Parathyroid adenoma (tissue), 2 donors: ENCODE results near the gene NDUFS3.

Source experiments
- H2AFZ ChIP-seq: fragments of 300-600 bp; sonication (generic); one replicate; pipeline ENCODE4 v1.7.0; 2017; ENCODE audit warnings: antibody characterized with exemption, mild to moderate bottlenecking
- H3K27ac ChIP-seq: fragments of 300-600 bp; sonication (generic); one replicate; pipeline ENCODE4 v1.7.0; 2017
- H3K27me3 ChIP-seq: fragments of 300-600 bp; sonication (generic); one replicate; pipeline ENCODE4 v1.7.0; 2017; ENCODE audit warnings: low read length; ENCODE audit not compliant: control insufficient read depth, insufficient read depth
- H3K36me3 ChIP-seq: fragments of 300-600 bp; sonication (generic); one replicate; pipeline ENCODE4 v1.7.0; 2017; ENCODE audit warnings: low read length; ENCODE audit not compliant: control insufficient read depth, insufficient read depth
- H3K4me1 ChIP-seq: fragments of 300-600 bp; sonication (generic); one replicate; pipeline ENCODE4 v1.7.0; 2017; ENCODE audit warnings: control low read depth
- H3K4me2 ChIP-seq: fragments of 300-600 bp; sonication (generic); one replicate; pipeline ENCODE4 v1.7.0; 2017; ENCODE audit warnings: low read length
- H3K4me3 ChIP-seq: fragments of 300-600 bp; sonication (generic); one replicate; pipeline ENCODE4 v1.7.0; 2017; ENCODE audit warnings: low read depth, low read length
- H3K79me2 ChIP-seq: fragments of 300-600 bp; sonication (generic); one replicate; pipeline ENCODE4 v1.7.0; 2017; ENCODE audit warnings: control low read depth
- H3K9ac ChIP-seq: fragments of 300-600 bp; sonication (generic); one replicate; pipeline ENCODE4 v1.7.0; 2017; ENCODE audit warnings: mild to moderate bottlenecking
- H3K9me3 ChIP-seq: fragments of 300-600 bp; sonication (generic); one replicate; pipeline ENCODE4 v1.7.0; 2017; ENCODE audit warnings: low read length; ENCODE audit not compliant: control insufficient read depth
- TF ChIP-seq, protein P1 (sequence below): fragments of 300-600 bp; sonication (generic); IDR thresholded peaks from one replicate; pipeline ENCODE4 v1.7.0; 2017; ENCODE audit warnings: antibody characterized with exemption, mild to moderate bottlenecking
- donor health status: primary hyperparathyroidism.

Gene NDUFS3

DNA sequence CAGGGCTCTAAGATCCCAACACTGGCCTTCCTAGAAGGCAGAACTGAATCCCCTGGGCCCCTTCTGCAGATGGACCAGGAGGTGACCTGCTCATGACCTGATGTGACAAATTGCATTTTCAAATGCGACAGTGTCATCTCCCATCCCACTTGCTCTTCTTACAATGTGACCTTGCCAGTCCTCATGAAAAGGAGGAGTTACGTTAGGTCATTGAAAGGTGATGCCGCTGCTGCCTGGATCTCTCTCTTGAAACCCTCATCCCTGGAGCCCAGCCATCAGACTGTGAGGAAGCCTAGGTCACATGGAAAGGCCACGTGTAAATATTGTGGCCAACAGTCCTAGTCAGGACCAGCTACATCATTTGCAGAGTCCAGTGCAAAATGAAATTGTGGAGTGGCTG, 21.0 kb downstream of the NDUFS3 start:
- TF ChIP-seq, protein P1, sequence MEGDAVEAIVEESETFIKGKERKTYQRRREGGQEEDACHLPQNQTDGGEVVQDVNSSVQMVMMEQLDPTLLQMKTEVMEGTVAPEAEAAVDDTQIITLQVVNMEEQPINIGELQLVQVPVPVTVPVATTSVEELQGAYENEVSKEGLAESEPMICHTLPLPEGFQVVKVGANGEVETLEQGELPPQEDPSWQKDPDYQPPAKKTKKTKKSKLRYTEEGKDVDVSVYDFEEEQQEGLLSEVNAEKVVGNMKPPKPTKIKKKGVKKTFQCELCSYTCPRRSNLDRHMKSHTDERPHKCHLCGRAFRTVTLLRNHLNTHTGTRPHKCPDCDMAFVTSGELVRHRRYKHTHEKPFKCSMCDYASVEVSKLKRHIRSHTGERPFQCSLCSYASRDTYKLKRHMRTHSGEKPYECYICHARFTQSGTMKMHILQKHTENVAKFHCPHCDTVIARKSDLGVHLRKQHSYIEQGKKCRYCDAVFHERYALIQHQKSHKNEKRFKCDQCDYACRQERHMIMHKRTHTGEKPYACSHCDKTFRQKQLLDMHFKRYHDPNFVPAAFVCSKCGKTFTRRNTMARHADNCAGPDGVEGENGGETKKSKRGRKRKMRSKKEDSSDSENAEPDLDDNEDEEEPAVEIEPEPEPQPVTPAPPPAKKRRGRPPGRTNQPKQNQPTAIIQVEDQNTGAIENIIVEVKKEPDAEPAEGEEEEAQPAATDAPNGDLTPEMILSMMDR = no peak
- H3K9me3 ChIP-seq = no peaks in the 10 kb centered on the region

DNA sequence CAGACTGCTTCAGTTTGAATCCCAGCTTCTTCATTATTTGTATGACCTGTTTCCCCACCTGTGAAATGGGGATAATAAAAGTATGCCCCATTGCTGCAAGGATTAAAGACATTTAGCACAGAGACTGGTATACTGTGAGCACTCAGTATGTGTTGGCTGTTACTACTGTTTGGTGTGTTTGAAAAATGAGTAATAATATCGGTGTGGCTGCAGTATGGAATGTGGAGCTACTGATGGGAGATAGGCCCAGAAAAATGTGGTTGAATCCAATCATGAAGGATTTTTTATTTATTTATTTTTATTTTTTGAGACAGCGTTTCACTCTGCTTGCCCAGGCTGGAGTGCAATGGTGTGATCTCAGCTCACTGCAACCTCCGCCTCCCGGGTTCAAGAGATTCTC, 24.4 kb downstream of the NDUFS3 start:
- no peak overlapping the region for H3K27ac ChIP-seq
- no peaks in the 10 kb centered on the region for H3K36me3 ChIP-seq
- no peaks in the 10 kb centered on the region for H3K9me3 ChIP-seq
- H3K79me2 ChIP-seq = no peaks in the 10 kb centered on the region
- no peak overlapping the region for H3K4me2 ChIP-seq
- H2AFZ ChIP-seq = no peak overlapping the region
- TF ChIP-seq, protein P1 = no peak
- no peak overlapping the region for H3K4me3 ChIP-seq
- no peaks in the 10 kb centered on the region for H3K27me3 ChIP-seq
- H3K4me1 ChIP-seq = peaks cover 12% of the 10 kb centered on the region
- no peak overlapping the region for H3K9ac ChIP-seq

More for the DNA sequence above, 21.0 kb downstream of the NDUFS3 start:
- no peaks in the 10 kb centered on the region for H3K36me3 ChIP-seq
- peak overlapping the region; percentile 17 for H2AFZ ChIP-seq
- H3K4me2 ChIP-seq = no peak overlapping the region
- no peak overlapping the region for H3K4me3 ChIP-seq
- H3K79me2 ChIP-seq = no peaks in the 10 kb centered on the region
- H3K27me3 ChIP-seq = no peaks in the 10 kb centered on the region
- peaks cover 10% of the 10 kb centered on the region for H3K4me1 ChIP-seq
- H3K9ac ChIP-seq = no peak overlapping the region
- H3K27ac ChIP-seq = peak overlapping the region; percentile 81

DNA sequence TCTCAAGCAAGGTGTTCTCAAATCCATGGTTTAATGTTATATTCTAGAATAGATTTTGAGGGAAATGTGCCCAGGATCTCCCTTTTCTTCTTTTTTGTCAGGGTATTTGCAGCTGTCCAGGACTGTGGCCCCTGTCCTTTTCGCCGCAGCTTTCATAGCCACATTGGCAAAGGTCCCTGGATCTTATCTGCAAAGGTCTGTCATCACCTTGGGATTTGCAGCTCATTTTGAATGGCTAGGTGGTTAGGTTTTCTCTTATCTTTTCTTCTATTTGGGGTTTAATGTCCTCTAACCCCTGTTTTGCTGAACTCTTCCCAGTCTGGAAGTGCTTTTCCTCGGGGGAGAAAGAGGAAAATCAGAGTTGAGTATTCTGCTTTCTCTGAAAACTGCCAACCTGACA, 27.0 kb downstream of the NDUFS3 start:
- H3K27ac ChIP-seq = peak overlapping the region; percentile 32

DNA sequence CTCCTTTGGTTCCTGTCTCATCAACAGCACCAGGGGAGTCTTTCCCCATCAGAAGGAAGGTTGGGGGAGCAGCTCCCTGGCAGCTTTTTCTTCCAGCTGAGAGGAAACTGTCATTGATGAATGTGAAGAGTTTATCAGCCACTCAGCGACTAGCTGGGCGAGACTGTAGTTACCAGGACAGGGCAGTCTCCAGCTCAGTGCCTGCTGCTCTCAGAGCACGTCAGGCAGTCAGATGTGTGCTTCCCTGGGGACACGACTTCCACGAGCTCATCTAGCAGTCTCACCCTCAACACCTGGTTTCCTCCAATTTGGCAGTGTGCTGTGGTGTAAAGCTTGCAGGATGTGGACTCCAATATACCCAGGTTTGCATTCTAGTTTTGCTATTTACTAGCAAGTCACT, 27.9 kb downstream of the NDUFS3 start:
- Histone ChIP-seq H3K4me1 (peaks cover 2% of the 10 kb centered on the region), H2AFZ (no peak overlapping the region), H3K27me3 (no peaks in the 10 kb centered on the region), H3K9ac (no peak overlapping the region), H3K27ac (peak overlapping the region; percentile 32), H3K4me2 (peak overlapping the region; percentile 42), H3K9me3 (no peaks in the 10 kb centered on the region), H3K79me2 (no peaks in the 10 kb centered on the region), H3K36me3 (no peaks in the 10 kb centered on the region), H3K4me3 (no peak overlapping the region)
- TF ChIP-seq, protein P1 = no peak

More for the DNA sequence above, 27.0 kb downstream of the NDUFS3 start:
- Histone ChIP-seq H3K4me1 (peaks cover 2% of the 10 kb centered on the region), H3K4me3 (no peak overlapping the region), H3K79me2 (no peaks in the 10 kb centered on the region), H3K9ac (no peak overlapping the region), H3K9me3 (no peaks in the 10 kb centered on the region), H3K36me3 (no peaks in the 10 kb centered on the region), H2AFZ (no peak overlapping the region), H3K27me3 (no peaks in the 10 kb centered on the region), H3K4me2 (peak overlapping the region; percentile 42)
- TF ChIP-seq, protein P1 = no peak

DNA sequence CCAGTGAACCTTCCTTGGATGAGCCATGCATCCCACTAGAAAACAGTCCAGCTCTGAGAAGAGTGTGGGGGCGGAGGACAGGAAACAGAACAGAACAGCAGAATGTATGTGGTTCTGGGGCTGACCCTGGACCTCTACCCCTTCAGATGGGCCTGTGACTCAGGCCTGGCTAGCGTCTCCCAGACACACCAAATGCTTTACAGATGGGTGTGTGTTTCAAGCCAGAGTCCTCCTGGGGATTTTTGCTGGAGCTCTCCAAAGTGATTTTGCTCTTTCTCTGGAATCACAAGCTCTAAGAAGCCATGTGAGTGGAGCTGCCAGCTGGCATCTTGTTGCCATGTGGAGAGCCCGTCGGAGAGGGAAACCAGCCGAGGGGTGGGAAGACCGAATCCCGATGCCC, 28.5 kb downstream of the NDUFS3 start:
- TF ChIP-seq, protein P1 = no peak
- H3K27ac ChIP-seq = no peak overlapping the region
- peaks cover 2% of the 10 kb centered on the region for H3K4me1 ChIP-seq
- no peak overlapping the region for H3K4me2 ChIP-seq
- no peaks in the 10 kb centered on the region for H3K79me2 ChIP-seq
- no peak overlapping the region for H2AFZ ChIP-seq
- no peaks in the 10 kb centered on the region for H3K27me3 ChIP-seq
- H3K9ac ChIP-seq = no peak overlapping the region
- H3K9me3 ChIP-seq = no peaks in the 10 kb centered on the region
- no peaks in the 10 kb centered on the region for H3K36me3 ChIP-seq
- no peak overlapping the region for H3K4me3 ChIP-seq
